NAMALWA (cell line): ENCODE results near the gene SPATA31C2.
A peak's percentile ranks its signal among the peaks of the same experiment; 100 is the strongest.
"Not testable (repeated sequence)": the region's sequence is repeated elsewhere in the genome, so short reads cannot be mapped to it uniquely, and the experiment has no call there.

Experiments
- DNase-seq: peaks from one replicate; pipeline ENCODE4 v3.0.0-alpha.2; 2015; ENCODE audit warnings: low spot score

The SPATA31C2 gene

GRCh38 chr9:88138375-88138774, at the start of gene SPATA31C2:
Gene SPATA31C2, minus strand, starts transcription at chr9:88138475. Its CDS starts 29 bp downstream, at chr9:88138446.
- DNase-seq: not testable (repeated sequence)

GRCh38 chr9:88187631-88188030, 49.4 kb upstream of the SPATA31C2 start:
- DNase-seq: no peak

GRCh38 chr9:88186495-88187110, 48.3 kb upstream of the SPATA31C2 start:
- DNase-seq: no peak

GRCh38 chr9:88184976-88185375, 46.7 kb upstream of the SPATA31C2 start:
- peak; percentile 2 for DNase-seq

GRCh38 chr9:88183798-88184495, 45.7 kb upstream of the SPATA31C2 start:
- no peak for DNase-seq

GRCh38 chr9:88182501-88182900, 44.2 kb upstream of the SPATA31C2 start:
- DNase-seq: no peak

- DNase-seq: no peak
Observed at GRCh38 chr9:88180081-88180765, 41.9 kb upstream of the SPATA31C2 start.

GRCh38 chr9:88179062-88179521, 40.8 kb upstream of the SPATA31C2 start:
- no peak for DNase-seq

GRCh38 chr9:88178641-88179040, 40.4 kb upstream of the SPATA31C2 start:
- DNase-seq: no peak

GRCh38 chr9:88177371-88177770, 39.1 kb upstream of the SPATA31C2 start:
- no peak for DNase-seq

- DNase-seq: no peak
Observed at GRCh38 chr9:88174324-88174723, 36.0 kb upstream of the SPATA31C2 start.

GRCh38 chr9:88173378-88173999, 35.2 kb upstream of the SPATA31C2 start:
- peak; percentile 89 for DNase-seq

- no peak for DNase-seq
Observed at GRCh38 chr9:88169700-88170099, 31.4 kb upstream of the SPATA31C2 start.

- no peak for DNase-seq
Observed at GRCh38 chr9:88168564-88168963, 30.3 kb upstream of the SPATA31C2 start.

- no peak for DNase-seq
Observed at GRCh38 chr9:88166660-88167059, 28.4 kb upstream of the SPATA31C2 start.

- DNase-seq: no peak
Observed at GRCh38 chr9:88164850-88165249, 26.6 kb upstream of the SPATA31C2 start.

GRCh38 chr9:88161144-88161543, 22.9 kb upstream of the SPATA31C2 start:
- DNase-seq: no peak

GRCh38 chr9:88143957-88144625, 5.8 kb upstream of the SPATA31C2 start:
- no peak for DNase-seq

- DNase-seq: no peak
Observed at GRCh38 chr9:88143179-88143578, 4.9 kb upstream of the SPATA31C2 start.

GRCh38 chr9:88133552-88133951, 4.7 kb downstream of the SPATA31C2 start:
- DNase-seq: not testable (repeated sequence)

- not testable (repeated sequence) for DNase-seq
Observed at GRCh38 chr9:88129556-88129955, 8.7 kb downstream of the SPATA31C2 start.

- DNase-seq: not testable (repeated sequence)
Observed at GRCh38 chr9:88127700-88128300, 10.5 kb downstream of the SPATA31C2 start.
